GM12878 (cell line): ENCODE results near the gene RAP1B. TPM values are rescaled to one million over a fixed set of nuclear protein-coding genes. Genes with fewer than 3 reads are reported as not detected.

Experiments used
- ATAC-seq: fragments of 200-7000 bp; cut with Tn5 transposase; 3 replicates; pipeline ENCODE4 v1.9.1; 2020; ENCODE audit warnings: mild to moderate bottlenecking, moderate library complexity
- BruUV-seq: library from RNA; stranded (reverse); fragments of 400-500 nt; replicated peaks from 2 replicates; lab custom pipeline; 2021; lab: Mats Ljungman, UMichigan
- CTCF ChIA-PET: fragments of 300-600 bp; sonication (Branson Sonifier 250); formaldehyde crosslinking; extraction: SDS; loops from one replicate; lab custom pipeline; 2021; ENCODE audit warnings: inconsistent platforms; lab: Yijun Ruan, JAX
- POLR2A ChIA-PET: fragments of 350-600 bp; formaldehyde crosslinking; extraction: SDS; loops from one replicate; lab custom pipeline; 2021; ENCODE audit warnings: inconsistent platforms; lab: Charles Lee
- RAD21 ChIA-PET: fragments of 300-600 bp; sonication (Branson Sonifier 250); formaldehyde crosslinking; loops from one replicate; lab custom pipeline; 2023; ENCODE audit warnings: antibody characterized with exemption; ENCODE audit not compliant: unreplicated experiment; lab: Charles Lee
- SMC1A ChIA-PET: fragments of 300-600 bp; sonication (Branson Sonifier 250); formaldehyde crosslinking; loops from one replicate; lab custom pipeline; 2023; ENCODE audit not compliant: unreplicated experiment, uncharacterized antibody; lab: Charles Lee
- DNase-seq: peaks from one replicate; pipeline ENCODE4 v3.0.0-alpha.2; 2011; ENCODE audit warnings: low read depth, low spot score
- FAIRE-seq: peaks from 3 replicates; lab custom pipeline; 2011; peaks lifted over from hg19 to GRCh38; lab: Jason Lieb, UNC
- H2AFZ ChIP-seq: 2 replicates; pipeline ENCODE4 v1.6.0; 2011; ENCODE audit warnings: low read depth, low read length, control low read depth; ENCODE audit not compliant: control insufficient read depth
- H3K27ac ChIP-seq: 2 replicates; pipeline ENCODE4 v1.5.1; 2011; ENCODE audit warnings: control low read depth; ENCODE audit not compliant: control insufficient read depth, insufficient read depth
- H3K27me3 ChIP-seq, 2 experiments: replicated peaks in 1 of 2; 2 replicates each; pipeline versions ENCODE4 v1.6.0 to v1.6.1; 2011; ENCODE audit warnings: low read length in 1 of 2; ENCODE audit not compliant: control insufficient read depth in 2 of 2, insufficient read depth in 2 of 2
- H3K36me3 ChIP-seq, 2 experiments: 2 replicates each; pipeline ENCODE4 v1.5.1; 2011; ENCODE audit warnings: low read length in 1 of 2; ENCODE audit not compliant: control insufficient read depth in 2 of 2, insufficient read depth in 2 of 2
- H3K4me1 ChIP-seq: 2 replicates; pipeline ENCODE4 v1.6.1; 2011; ENCODE audit warnings: mild to moderate bottlenecking, low read length, moderate library complexity, mixed read lengths; ENCODE audit not compliant: control insufficient read depth, insufficient read depth
- H3K4me2 ChIP-seq: 2 replicates; pipeline ENCODE4 v1.6.0; 2011; ENCODE audit warnings: control low read depth; ENCODE audit not compliant: control insufficient read depth, insufficient read depth
- H3K4me3 ChIP-seq: fragments of 200-600 bp; sonication (generic); 2 replicates; pipeline ENCODE4 v1.5.1; 2016
- H3K79me2 ChIP-seq: 2 replicates; pipeline ENCODE4 v1.6.0; 2011; ENCODE audit warnings: low read length; ENCODE audit not compliant: control insufficient read depth, insufficient read depth
- H3K9ac ChIP-seq: 2 replicates; pipeline ENCODE4 v1.8.0; 2011; ENCODE audit warnings: low read length, control low read depth, mixed read lengths; ENCODE audit not compliant: control insufficient read depth, insufficient read depth
- H3K9me3 ChIP-seq: replicated peaks from 3 replicates; pipeline ENCODE4 v1.5.1; 2011; ENCODE audit warnings: mild to moderate bottlenecking, low read length; ENCODE audit not compliant: control insufficient read depth, insufficient read depth
- H4K20me1 ChIP-seq: 2 replicates; pipeline ENCODE4 v1.6.0; 2011; ENCODE audit not compliant: control insufficient read depth, insufficient read depth
- CBX5 ChIP-seq: sonication (generic); IDR thresholded peaks from 2 replicates; pipeline ENCODE4 v1.6.1; 2016; ENCODE audit warnings: low read depth, moderate library complexity, mild to moderate bottlenecking, inconsistent platforms
- CHD1 ChIP-seq: IDR thresholded peaks from 2 replicates; pipeline ENCODE4 v1.6.1; 2012; ENCODE audit warnings: low read depth, low read length, improper control_type of control experiment
- IKZF2 ChIP-seq, 2 experiments: fragments of 450-650 bp; IDR thresholded peaks; 2 replicates each; pipeline ENCODE4 v1.6.1; 2017; ENCODE audit warnings: mild to moderate bottlenecking in 2 of 2, moderate library complexity in 2 of 2
- PBX3 ChIP-seq: IDR thresholded peaks from 2 replicates; pipeline ENCODE4 v1.6.1; 2011; ENCODE audit warnings: mild to moderate bottlenecking, low read depth, low read length, moderate library complexity; ENCODE audit not compliant: insufficient replicate concordance
- PKNOX1 ChIP-seq: fragments of 450-650 bp; IDR thresholded peaks from 2 replicates; pipeline ENCODE4 v1.6.1; 2016; ENCODE audit warnings: mild to moderate bottlenecking
- SMC3 ChIP-seq: IDR thresholded peaks from 2 replicates; pipeline ENCODE4 v1.6.1; 2011; ENCODE audit warnings: low read length, improper control_type of control experiment, borderline replicate concordance
- TAF1 ChIP-seq: IDR thresholded peaks from 2 replicates; pipeline ENCODE4 v1.6.1; 2011; ENCODE audit warnings: mild to moderate bottlenecking, low read depth, low read length, borderline replicate concordance
- ZNF207 ChIP-seq: fragments of 450-650 bp; IDR thresholded peaks from 2 replicates; pipeline ENCODE4 v1.6.1; 2014; ENCODE audit warnings: antibody characterized with exemption, mild to moderate bottlenecking, borderline replicate concordance
- ZNF622 ChIP-seq: fragments of 450-650 bp; IDR thresholded peaks from 2 replicates; pipeline ENCODE4 v1.6.1; 2017; ENCODE audit warnings: mild to moderate bottlenecking, inconsistent platforms
- ZNF687 ChIP-seq: fragments of 450-650 bp; IDR thresholded peaks from 2 replicates; pipeline ENCODE4 v1.6.1; 2017; ENCODE audit warnings: mild to moderate bottlenecking, moderate library complexity
- ZSCAN29 ChIP-seq: fragments of 450-650 bp; IDR thresholded peaks from 2 replicates; pipeline ENCODE4 v1.6.1; 2017; ENCODE audit warnings: mild to moderate bottlenecking, moderate library complexity
- WGBS: methylation state at CpG from one replicate; pipeline ENCODE4 v1.1.6; 2016; ENCODE audit warnings: low lambda C conversion rate; ENCODE audit not compliant: insufficient replicate concordance, insufficient coverage; ENCODE audit errors: missing lambda C conversion rate; 5-methylcytosine and 5-hydroxymethylcytosine counted together
- in situ Hi-C: fragments of 300-500 bp; cut with MboI; formaldehyde crosslinking; loops from 9 replicates; pipeline ENCODE4 v1.14.3; 2018; ENCODE audit warnings: mixed read lengths
- intact Hi-C: fragments of 100-400 bp; cut with micrococcal nuclease; formaldehyde crosslinking; loops from one replicate; pipeline ENCODE4 v1.14.2; 2022; ENCODE audit not compliant: unreplicated experiment
- polyA plus RNA-seq, 11 experiments: library from polyadenylated mRNA; depleted of rRNA in 4 of 11; unstranded in 6 of 11; stranded (reverse) in 5 of 11; fragments of >200 nt; fragmentation: Nextera tagmentation in 4 of 11; fragmentation: Illumina TruSeq in 1 of 11; extraction: Ambion mirVana in 4 of 11; extraction: Trizol in 1 of 11; gene quantifications; 1 replicate in 1 of 11; 2 replicates in 10 of 11; pipeline versions ENCODE4 v1.2.1 to v1.2.3, GENCODE V29; 2011 to 2016; ENCODE audit warnings: inconsistent platforms in 2 of 11, missing spikeins in 2 of 11, low read depth in 1 of 11
- total RNA-seq, 4 experiments: library from RNA; depleted of rRNA in 3 of 4; stranded (reverse); fragments of >200 nt in 3 of 4; fragmentation: Illumina TruSeq in 1 of 4; extraction: Trizol in 1 of 4; gene quantifications; 2 replicates each; pipeline versions ENCODE4 v1.2.1 to v1.2.3, GENCODE V29; 2013 to 2021

The RAP1B gene
- total and polyA plus RNA-seq, 10 of the 15 experiments (the other 5 are each of a cell fraction or from before 2014, with no cell fraction given): 88.9 to 219 (median 127) TPM

GRCh38 chr12:68623984-68624383 is 13.3 kb downstream of the RAP1B start (continued):
- TF ChIP-seq ZNF687 (no peak), CHD1 (no peak), ZNF207 (no peak), PKNOX1 (no peak), PBX3 (no peak)

GRCh38 chr12:68624933-68625332 is 14.2 kb downstream of the RAP1B start:
- ChIA-PET SMC1A (interaction anchor here (1.2 to 5.7 kb wide), 3 partner anchors 9 to 38 kb away, joined by 3 to 53 read pairs (median 3); partner anchors contain the start of gene RAP1B), RAD21 (no interaction called here), CTCF (no interaction called here), POLR2A (interaction anchor here (0.7 to 1.1 kb wide), 3 partner anchors 22 to 183 kb away, joined by 3 to 4 read pairs (median 4); partner anchors contain the start of gene SLC35E3)
- peaks cover 1 to 9% of the 10 kb centered on the region in 2 experiments for H3K36me3 ChIP-seq
- no peak overlapping the region for H2AFZ ChIP-seq
- WGBS: 96% methylated on average over 2 of the region's 2 CpGs
- no peak for DNase-seq
- ATAC-seq: no peak
- H3K27me3 ChIP-seq: no peaks in the 10 kb centered on the region
- no peaks in the 10 kb centered on the region; the same call in none of the 2 replicates for H4K20me1 ChIP-seq
- no peak overlapping the region for H3K9ac ChIP-seq
- H3K4me1 ChIP-seq: peaks cover 36% of the 10 kb centered on the region
- no peak overlapping the region for H3K4me3 ChIP-seq
- TF ChIP-seq ZSCAN29: no peak
- no peak for TF ChIP-seq IKZF2 (IDR thresholded peaks at IDR 0.05)
- TF ChIP-seq CBX5: no peak
- no peak for TF ChIP-seq ZNF622
- no peak for TF ChIP-seq TAF1
- TF ChIP-seq SMC3: no peak
- H3K4me2 ChIP-seq: no peak overlapping the region
- H3K9me3 ChIP-seq: peaks cover 24% of the 10 kb centered on the region
- H3K27ac ChIP-seq: no peak overlapping the region
- no peak for FAIRE-seq
- BruUV-seq: no TSS peak
- in situ Hi-C loops (loop anchor here (25.0 kb wide), 1 partner anchor 263 kb away; no protein-coding TSS in a partner anchor), intact Hi-C loops (no loop called here)
- peaks cover 100% of the 10 kb centered on the region for H3K79me2 ChIP-seq
